GM21515 (cell line): ENCODE measurements around the gene RTF1.
"Not testable (repeated sequence)": the region's sequence is repeated elsewhere in the genome, so short reads cannot be mapped to it uniquely, and the experiment has no call there.

Experiments used
- ATAC-seq: cut with Tn5 transposase; IDR thresholded peaks from one replicate; pipeline ENCODE4 v1.9.1; 2021; ENCODE audit not compliant: unreplicated experiment

RTF1 gene

DNA sequence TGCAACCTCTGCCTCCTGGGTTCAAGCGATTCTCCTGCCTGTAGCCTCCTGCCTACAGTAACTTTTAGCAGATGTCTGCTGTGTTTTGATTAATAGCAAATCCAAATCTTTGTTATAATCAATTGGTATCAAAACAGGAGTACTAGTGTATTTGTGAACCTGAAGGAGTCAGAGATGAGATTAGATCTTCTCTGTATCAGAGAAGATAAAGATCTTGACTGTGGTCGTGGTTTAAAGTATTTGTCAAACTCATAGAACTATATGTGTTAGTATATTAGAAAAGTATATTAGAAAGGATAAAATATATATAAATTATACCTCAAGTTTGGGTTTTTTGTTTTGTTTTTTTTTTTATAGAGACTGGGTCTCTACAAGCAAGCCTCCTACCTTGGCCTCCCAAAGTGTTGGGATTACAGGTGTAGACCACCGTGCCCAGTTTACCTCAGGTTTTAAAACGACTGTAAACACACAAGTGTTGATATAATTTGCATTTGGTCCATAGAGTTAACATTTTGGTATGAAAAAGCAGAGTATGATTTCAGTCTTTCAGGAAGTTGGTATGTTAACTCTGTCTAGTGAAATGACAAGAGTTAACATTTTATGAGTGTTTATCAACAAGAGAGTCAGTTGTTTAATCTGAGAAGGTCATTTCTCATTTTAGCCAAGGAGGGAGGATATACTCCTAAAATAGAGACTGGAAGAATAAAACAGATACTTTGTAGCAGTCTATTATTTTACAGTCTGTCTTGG, 18.3 kb downstream of the RTF1 start:
- no peak for ATAC-seq

DNA sequence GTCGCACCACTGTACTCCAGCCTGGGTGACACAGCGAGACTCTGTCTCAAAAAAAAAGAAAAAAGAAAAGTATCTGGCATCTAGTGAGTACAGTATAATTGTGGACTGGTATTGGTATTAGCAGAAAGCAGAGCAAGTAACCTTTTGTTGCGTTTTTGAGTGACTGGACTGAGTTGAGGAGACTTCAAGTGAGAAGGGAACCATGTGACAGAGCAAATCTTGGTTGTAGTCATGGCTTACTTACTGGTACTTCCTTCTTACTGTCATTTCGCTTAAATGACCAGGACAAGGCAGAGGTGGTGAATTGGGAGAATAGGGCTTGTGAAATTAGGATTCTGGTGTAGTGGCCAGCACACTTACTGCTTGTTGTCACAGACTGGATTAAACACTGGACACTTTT, 20.6 kb downstream of the RTF1 start:
- no peak for ATAC-seq

- ATAC-seq: no peak
Observed at GRCh38 chr15:41438206-41438605, 21.3 kb downstream of the RTF1 start.

DNA sequence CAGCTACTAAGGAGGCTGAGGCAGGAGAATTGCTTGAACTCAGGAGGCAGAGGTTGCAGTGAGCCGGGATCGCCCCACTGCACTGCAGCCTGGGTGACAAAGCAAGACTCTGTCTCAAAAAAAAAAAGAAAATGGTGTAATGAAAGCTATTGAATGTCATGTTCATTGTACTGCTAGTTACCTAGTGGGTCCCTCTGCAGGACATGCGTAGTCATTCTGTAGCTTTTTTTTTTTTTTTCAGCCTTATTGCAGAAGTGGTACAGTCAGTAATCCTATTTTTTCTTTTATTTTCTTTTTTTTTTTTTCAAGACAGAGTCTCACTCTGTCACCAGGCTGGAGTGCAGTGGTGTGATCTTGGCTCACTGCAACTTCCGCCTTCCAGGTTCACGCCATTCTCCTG, 21.9 kb downstream of the RTF1 start:
- not testable (repeated sequence) for ATAC-seq

DNA sequence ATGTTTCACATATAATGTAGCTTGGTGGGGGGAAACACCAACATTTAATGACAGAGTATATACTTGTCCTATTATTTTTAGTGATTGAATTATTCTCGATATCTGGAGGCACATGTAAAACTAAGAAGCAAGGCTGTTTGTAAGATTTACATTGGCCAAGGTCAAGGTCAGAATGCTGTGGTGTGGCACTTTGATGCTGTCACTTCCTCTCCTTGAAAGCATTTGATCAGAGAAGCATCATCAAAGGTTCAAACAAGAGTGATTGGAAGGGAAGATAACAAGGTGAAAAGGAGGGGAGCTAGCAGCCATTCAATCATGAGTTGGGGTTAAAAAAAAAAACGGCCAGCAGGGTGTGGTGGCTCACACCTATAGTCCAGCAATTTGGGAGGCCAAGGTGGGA, 26.4 kb downstream of the RTF1 start:
- no peak for ATAC-seq

- no peak for ATAC-seq
Observed at GRCh38 chr15:41445399-41445798, 28.5 kb downstream of the RTF1 start.

- ATAC-seq: no peak
Observed at GRCh38 chr15:41462084-41462795, 45.3 kb downstream of the RTF1 start.

DNA sequence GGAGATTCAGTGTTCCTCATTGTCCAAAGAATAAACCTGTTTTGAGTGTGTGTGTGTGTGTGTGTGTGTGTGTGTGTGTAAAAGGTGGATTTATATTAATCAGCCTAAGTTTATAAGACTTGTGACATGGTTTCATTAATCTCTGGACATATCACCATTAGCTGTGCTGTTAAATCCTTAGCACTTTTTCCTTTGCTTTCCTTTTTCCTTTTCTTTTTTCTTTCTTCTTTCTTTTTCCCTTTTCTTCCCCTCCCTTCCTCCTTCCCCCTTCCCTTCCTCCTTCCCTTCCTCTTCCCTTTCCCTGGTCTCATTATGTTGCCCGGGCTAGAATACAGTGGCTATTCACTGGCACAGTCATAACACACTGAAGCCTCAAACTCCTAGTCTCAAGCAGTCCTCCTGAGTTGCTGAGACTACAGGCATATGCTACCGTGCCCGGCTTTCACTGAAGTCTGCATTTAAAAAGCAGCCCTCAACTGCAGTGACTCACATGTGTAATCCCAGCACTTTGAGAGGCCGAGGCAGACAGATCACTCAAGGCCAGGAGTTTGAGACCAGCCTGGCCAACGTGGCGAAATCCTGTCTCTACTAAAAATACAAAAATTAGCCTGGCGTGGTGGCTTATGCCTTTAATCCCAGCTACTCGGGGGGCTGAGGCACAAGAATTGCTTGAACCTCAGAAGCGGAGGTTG, 48.1 kb downstream of the RTF1 start:
- ATAC-seq: no peak

- no peak for ATAC-seq
Observed at GRCh38 chr15:41465822-41466421, 49.0 kb downstream of the RTF1 start.

DNA sequence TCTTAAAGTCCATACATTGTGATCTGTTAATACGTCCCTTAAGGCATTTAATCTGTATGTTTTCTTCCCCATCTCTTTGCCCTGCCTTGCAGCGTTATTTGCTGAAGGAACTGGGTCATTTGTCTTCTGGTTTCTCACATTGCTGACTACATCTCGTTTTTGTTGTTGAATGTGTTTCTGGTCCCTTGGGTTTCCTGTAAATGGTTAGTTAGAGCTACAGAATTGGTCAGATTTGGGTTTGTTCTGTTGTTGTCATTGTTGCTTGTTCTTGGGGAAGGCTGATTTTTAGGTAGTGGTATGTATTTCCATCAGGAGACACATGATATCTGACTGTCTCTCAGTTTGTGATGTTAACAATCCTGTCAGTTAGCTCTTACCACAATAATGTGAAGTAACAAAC, 49.8 kb downstream of the RTF1 start:
- ATAC-seq: no peak

DNA sequence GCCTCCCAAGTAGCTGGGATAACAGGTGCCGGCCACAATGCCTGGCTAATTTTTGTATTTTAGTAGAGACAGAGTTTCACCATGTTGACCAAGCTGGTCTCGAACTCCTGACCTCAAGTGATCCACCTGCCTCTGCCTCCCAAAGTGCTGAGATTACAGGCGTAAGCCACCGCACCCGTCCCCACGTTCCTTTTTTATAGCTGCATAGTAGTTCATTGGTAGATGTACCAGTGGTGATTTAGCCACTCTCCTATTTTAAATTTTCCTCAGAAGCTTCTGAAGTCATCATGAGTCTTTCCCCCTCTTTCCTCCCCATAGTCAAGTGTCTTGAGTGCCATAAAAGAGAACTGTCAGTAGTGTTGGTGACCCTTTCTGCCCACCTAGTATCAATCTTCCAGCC, 52.7 kb downstream of the RTF1 start:
- ATAC-seq: not testable (repeated sequence)

- ATAC-seq: no peak
Observed at GRCh38 chr15:41473418-41473817, 56.5 kb downstream of the RTF1 start.

DNA sequence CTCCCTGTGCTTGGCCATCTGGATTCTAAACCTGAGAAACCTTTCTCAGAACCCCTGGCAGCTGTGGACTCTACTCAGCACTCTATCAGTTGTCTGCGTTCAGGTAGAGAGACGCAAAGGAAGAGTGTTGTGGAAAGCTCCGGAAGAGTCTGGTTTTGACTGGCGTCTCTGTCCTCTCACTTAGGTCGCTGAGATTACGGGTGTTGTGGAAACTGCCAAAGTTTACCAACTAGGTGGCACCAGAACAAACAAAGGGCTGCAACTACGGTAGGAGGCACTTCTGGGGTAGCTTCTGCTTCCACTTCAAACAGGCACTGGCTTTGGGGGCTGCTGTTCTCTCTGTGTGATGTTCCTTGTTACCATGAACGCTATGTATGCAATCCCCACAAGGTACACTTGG, 57.5 kb downstream of the RTF1 start:
- no peak for ATAC-seq

DNA sequence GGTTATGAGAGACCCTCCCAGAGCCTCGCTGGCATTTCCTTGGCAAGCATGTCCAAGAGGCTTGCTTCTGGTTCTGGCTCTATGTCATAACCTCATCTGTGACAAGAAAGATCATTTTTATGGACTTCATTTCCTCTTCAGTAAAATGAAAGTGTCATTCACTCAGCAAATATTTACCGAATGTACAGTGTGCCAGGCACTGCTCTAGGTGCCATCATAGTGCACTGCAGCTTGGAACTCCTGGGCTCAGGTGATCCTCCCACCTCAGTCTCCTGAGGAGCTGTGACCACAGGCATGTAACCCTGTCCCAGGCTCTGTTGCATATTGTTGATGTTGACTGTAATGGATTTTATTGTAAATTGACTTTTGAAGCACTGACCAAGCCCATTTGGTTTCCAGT, 58.0 kb downstream of the RTF1 start:
- no peak for ATAC-seq

DNA sequence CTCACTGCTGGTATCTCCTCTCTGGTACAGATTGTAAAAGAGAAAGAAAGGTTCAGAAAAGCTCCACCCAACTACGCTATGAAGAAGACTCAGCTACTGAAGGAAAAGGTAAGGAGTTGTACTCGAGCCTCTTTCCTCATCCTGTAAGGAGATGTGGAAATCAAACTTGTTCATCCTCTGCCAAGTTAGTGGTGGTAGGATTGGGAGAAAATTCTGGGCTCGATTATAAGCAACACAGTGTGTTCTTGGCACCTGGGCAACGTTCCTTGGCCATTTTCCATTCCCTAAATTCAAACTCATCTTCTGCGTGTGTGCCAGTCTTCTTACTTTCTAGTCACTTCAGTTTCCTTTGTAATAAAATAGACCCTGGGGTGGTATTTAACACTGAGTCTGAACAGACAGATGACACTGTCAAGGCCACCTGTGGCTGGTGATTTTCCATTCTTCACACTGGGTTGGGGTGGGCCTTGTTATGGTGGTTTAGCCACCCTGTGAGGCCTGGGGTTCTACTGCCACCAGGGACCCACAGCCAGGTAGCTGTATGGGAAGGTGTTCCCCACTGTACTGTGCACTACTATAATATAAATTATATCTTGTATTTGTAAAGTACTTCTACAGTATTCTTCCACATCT, 59.6 kb downstream of the RTF1 start:
- no peak for ATAC-seq

DNA sequence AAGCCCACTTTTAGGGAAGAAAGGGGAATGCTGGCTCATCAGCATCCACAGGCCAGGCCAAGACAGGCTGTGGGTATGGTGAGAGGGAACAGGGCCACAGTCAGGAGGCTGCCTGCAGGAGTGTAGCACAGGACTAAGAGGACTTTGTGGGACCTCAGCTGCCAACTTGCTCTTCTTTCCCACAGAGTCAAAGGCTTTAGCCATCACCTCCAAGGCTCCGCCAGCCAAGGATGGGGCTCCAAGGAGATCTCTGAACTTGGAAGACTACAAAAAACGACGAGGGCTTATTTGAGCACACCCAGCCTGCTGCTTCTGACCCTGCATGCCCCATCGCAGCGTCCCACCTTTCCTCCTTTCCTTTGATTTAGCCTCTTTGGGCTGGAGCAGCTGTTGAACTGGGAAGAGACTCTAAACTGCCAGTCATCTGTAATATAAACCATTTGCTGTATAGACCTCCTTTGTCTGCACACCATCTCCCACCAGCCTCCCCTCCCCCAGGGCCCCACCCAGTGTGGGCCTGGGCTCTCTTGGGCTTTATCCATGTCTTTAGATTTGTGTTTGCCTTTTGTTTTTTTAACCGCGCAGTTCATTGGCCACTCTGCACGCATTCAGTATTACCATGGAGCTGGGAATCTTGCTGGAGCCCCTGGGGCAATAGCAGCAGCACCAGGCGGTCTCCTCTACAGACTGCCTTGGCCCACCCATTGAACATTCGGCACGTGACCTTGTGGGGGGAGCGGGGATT, 63.7 kb downstream of the RTF1 start:
- ATAC-seq: no peak

- ATAC-seq: no peak
Observed at GRCh38 chr15:41482110-41482877, 65.4 kb downstream of the RTF1 start.

GRCh38 chr15:41483115-41483514, 66.2 kb downstream of the RTF1 start:
- peak; percentile 64 for ATAC-seq

DNA sequence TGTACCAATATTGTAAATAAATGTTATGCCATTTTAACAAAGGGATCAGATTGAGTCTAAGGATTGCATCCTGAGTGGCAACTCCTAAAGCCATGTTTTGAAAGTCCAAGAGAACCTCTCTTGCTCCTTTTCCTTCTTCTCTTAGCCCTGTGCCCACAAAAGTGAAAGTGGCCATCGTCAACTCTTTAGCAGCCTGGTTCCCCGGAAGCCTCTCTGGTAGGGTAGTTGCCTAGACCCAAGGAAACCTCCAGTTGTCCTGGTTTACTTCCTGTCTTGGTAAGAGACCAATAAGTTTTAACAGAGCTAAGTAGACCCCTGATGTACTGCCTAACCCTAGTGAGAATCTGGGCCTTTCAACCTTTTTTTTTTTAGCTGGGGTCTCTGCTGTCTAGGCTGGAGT, 66.6 kb downstream of the RTF1 start:
- no peak for ATAC-seq
